PC-3 (cell line): Measurements from ENCODE around the gene CT45A9.
"Not testable (repeated sequence)": the region's sequence is repeated elsewhere in the genome, so short reads cannot be mapped to it uniquely, and the experiment has no call there.

Source experiments
- EZH2phosphoT487 ChIP-seq: fragments of 300-600 bp; sonication (generic); IDR thresholded peaks from 2 replicates; pipeline ENCODE4 v1.6.1; 2018; ENCODE audit warnings: mild to moderate bottlenecking, antibody characterized with exemption, low read length, borderline replicate concordance
- TF ChIP-seq, protein P1 (sequence below): fragments of 300-600 bp; sonication (generic); conservative IDR thresholded peaks from 2 replicates; pipeline ENCODE4 v1.5.1; 2017; ENCODE audit warnings: antibody characterized with exemption, low read depth, mild to moderate bottlenecking, low read length

DNA sequence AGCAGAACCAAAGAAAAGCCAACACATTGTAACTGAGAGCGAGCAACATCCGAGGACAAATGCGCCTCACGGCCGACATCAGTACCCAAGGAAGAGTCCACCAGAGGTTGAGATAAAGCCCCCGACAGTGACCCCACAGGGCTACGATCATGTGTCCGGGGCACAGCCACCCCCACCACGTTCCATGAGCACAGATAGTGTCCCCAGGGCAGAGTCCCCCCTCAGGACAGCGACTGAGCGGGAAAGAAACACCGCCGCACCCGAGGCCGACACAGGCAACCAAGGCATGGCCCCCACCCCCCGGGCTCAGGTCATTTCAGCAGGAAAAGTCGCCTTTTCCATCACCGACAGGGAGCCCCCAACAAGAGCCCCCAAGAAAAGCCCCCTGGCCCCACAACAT lies 16.6 kb upstream of the CT45A9 start:
- TF ChIP-seq, protein P1, sequence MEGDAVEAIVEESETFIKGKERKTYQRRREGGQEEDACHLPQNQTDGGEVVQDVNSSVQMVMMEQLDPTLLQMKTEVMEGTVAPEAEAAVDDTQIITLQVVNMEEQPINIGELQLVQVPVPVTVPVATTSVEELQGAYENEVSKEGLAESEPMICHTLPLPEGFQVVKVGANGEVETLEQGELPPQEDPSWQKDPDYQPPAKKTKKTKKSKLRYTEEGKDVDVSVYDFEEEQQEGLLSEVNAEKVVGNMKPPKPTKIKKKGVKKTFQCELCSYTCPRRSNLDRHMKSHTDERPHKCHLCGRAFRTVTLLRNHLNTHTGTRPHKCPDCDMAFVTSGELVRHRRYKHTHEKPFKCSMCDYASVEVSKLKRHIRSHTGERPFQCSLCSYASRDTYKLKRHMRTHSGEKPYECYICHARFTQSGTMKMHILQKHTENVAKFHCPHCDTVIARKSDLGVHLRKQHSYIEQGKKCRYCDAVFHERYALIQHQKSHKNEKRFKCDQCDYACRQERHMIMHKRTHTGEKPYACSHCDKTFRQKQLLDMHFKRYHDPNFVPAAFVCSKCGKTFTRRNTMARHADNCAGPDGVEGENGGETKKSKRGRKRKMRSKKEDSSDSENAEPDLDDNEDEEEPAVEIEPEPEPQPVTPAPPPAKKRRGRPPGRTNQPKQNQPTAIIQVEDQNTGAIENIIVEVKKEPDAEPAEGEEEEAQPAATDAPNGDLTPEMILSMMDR = not testable (repeated sequence)
- TF ChIP-seq EZH2phosphoT487 = not testable (repeated sequence)
